Lower leg skin (tissue), 3 donors: ENCODE measurements around the gene NLN.

Experiments used
- POLR2A ChIP-seq, 2 donors: fragments of 450-650 bp; IDR thresholded peaks; one replicate each; pipeline ENCODE4 v1.6.1; 2016 to 2017; ENCODE audit warnings: antibody characterized with exemption in 2 of 2, mild to moderate bottlenecking in 1 of 2, moderate library complexity in 1 of 2
- TF ChIP-seq, protein P1 (sequence below), 3 donors: fragments of 450-650 bp; IDR thresholded peaks; one replicate each; pipeline ENCODE4 v1.5.1; 2016; ENCODE audit warnings: antibody characterized with exemption in 3 of 3, mild to moderate bottlenecking in 3 of 3, moderate library complexity in 2 of 3

DNA sequence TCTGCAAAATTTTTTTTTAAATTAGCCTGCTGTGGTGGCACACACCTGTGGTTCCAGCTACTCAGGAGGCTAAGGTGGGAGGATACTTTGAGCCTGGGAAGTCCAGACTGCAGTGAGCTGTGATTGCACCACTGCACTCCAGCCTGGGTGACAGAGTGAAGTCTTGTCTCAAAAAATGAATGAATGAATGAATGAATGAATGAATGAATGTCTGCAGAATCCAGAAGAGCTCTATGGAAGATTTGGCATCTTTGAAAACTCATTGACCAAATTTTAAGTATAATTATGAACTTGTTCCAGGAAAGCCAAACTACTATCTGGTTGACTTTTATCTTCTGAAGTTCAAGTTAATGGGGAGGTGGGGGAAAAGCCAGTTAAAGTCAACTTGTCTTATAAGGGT lies 110.1 kb downstream of the NLN start:
- TF ChIP-seq, protein P1, sequence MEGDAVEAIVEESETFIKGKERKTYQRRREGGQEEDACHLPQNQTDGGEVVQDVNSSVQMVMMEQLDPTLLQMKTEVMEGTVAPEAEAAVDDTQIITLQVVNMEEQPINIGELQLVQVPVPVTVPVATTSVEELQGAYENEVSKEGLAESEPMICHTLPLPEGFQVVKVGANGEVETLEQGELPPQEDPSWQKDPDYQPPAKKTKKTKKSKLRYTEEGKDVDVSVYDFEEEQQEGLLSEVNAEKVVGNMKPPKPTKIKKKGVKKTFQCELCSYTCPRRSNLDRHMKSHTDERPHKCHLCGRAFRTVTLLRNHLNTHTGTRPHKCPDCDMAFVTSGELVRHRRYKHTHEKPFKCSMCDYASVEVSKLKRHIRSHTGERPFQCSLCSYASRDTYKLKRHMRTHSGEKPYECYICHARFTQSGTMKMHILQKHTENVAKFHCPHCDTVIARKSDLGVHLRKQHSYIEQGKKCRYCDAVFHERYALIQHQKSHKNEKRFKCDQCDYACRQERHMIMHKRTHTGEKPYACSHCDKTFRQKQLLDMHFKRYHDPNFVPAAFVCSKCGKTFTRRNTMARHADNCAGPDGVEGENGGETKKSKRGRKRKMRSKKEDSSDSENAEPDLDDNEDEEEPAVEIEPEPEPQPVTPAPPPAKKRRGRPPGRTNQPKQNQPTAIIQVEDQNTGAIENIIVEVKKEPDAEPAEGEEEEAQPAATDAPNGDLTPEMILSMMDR (IDR thresholded peaks at IDR 0.05) = no peak
- TF ChIP-seq POLR2A (IDR thresholded peaks at IDR 0.05) = no peak
